ENCODE data around the gene UVRAG. TPM values are rescaled to one million over a fixed set of nuclear protein-coding genes. Genes with fewer than 3 reads are reported as not detected.

Gene UVRAG
- total RNA-seq, 3 donors from 2014 or later (not counting 1 experiment from before 2014, with no cell fraction given): 39.9 to 52.5 (median 41.4) TPM

GRCh38 chr11:75911459-75911858 lies 96.4 kb downstream of the UVRAG start:
- intact Hi-C loops (cut with micrococcal nuclease): no loop called here
- Mint-ChIP-seq H3K36me3 (peaks cover 18% of the 10 kb centered on the region), H3K9me3 (no peaks in the 10 kb centered on the region), H3K27me3 (ENCODE audit: low read depth in 2 of 2) (no peaks in the 10 kb centered on the region), H3K4me3 (no peak overlapping the region), H3K27ac (no peak overlapping the region), H3K4me1 (peaks cover 21 to 30% of the 10 kb centered on the region in 2 donors)
- no peak overlapping the region for H3K27ac ChIP-seq (ENCODE audit: low read length)
- 94% methylated on average over 10 of the region's 11 CpGs for WGBS (ENCODE audit: insufficient coverage)
- H3K27me3 ChIP-seq (ENCODE audit: control insufficient read depth, insufficient read depth, low read length): no peaks in the 10 kb centered on the region
- ATAC-seq (no peak), DNase-seq (no peak)
- TF ChIP-seq CTCF (IDR thresholded peaks at IDR 0.05): no peak
- peaks cover 18% of the 10 kb centered on the region for H3K36me3 ChIP-seq (ENCODE audit: control insufficient read depth, insufficient read depth, low read length)
- no peak overlapping the region for H3K4me3 ChIP-seq (ENCODE audit: low read length)
- H3K9me3 ChIP-seq (ENCODE audit: control insufficient read depth, insufficient read depth, low read length): no peaks in the 10 kb centered on the region
- H3K4me1 ChIP-seq (ENCODE audit: control insufficient read depth, insufficient read depth, low read length): no peaks in the 10 kb centered on the region

GRCh38 chr11:75913984-75914383 lies 99.0 kb downstream of the UVRAG start:
- DNase-seq (no peak), ATAC-seq (no peak)
- no peaks in the 10 kb centered on the region for H3K27me3 Mint-ChIP-seq (ENCODE audit: low read depth in 2 of 2)
- H3K4me1 Mint-ChIP-seq: peaks cover 15 to 30% of the 10 kb centered on the region in 2 donors
- no peaks in the 10 kb centered on the region for H3K4me1 ChIP-seq (ENCODE audit: control insufficient read depth, insufficient read depth, low read length)
- TF ChIP-seq CTCF (IDR thresholded peaks at IDR 0.05): no peak
- WGBS (ENCODE audit: insufficient coverage): no CpG with 5 or more reads among the region's 2 CpGs
- no peak overlapping the region for H3K4me3 Mint-ChIP-seq
- H3K9me3 Mint-ChIP-seq: no peaks in the 10 kb centered on the region
- H3K27ac ChIP-seq (ENCODE audit: low read length): no peak overlapping the region
- H3K4me3 ChIP-seq (ENCODE audit: low read length): no peak overlapping the region
- H3K36me3 Mint-ChIP-seq: peaks cover 18% of the 10 kb centered on the region
- peaks cover 18% of the 10 kb centered on the region for H3K36me3 ChIP-seq (ENCODE audit: control insufficient read depth, insufficient read depth, low read length)
- intact Hi-C loops (cut with micrococcal nuclease): no loop called here
- H3K27me3 ChIP-seq (ENCODE audit: control insufficient read depth, insufficient read depth, low read length): no peaks in the 10 kb centered on the region
- no peaks in the 10 kb centered on the region for H3K9me3 ChIP-seq (ENCODE audit: control insufficient read depth, insufficient read depth, low read length)
- no peak overlapping the region for H3K27ac Mint-ChIP-seq

GRCh38 chr11:75916882-75917281 lies 101.9 kb downstream of the UVRAG start:
- DNase-seq (no peak), ATAC-seq (no peak)
- no peaks in the 10 kb centered on the region for H3K9me3 ChIP-seq (ENCODE audit: control insufficient read depth, insufficient read depth, low read length)
- peaks cover 13 to 23% of the 10 kb centered on the region in 2 donors for H3K4me1 Mint-ChIP-seq
- peaks cover 18% of the 10 kb centered on the region for H3K36me3 ChIP-seq (ENCODE audit: control insufficient read depth, insufficient read depth, low read length)
- H3K4me1 ChIP-seq (ENCODE audit: control insufficient read depth, insufficient read depth, low read length): no peaks in the 10 kb centered on the region
- no peak overlapping the region for H3K27ac ChIP-seq (ENCODE audit: low read length)
- no peak for TF ChIP-seq CTCF (IDR thresholded peaks at IDR 0.05)
- peaks cover 17% of the 10 kb centered on the region for H3K36me3 Mint-ChIP-seq
- 89% methylated on average over 1 of the region's 1 CpG for WGBS (ENCODE audit: insufficient coverage)
- H3K4me3 ChIP-seq (ENCODE audit: low read length): no peak overlapping the region
- H3K27me3 Mint-ChIP-seq (ENCODE audit: low read depth in 2 of 2): no peaks in the 10 kb centered on the region
- no peak overlapping the region for H3K4me3 Mint-ChIP-seq
- H3K9me3 Mint-ChIP-seq: no peaks in the 10 kb centered on the region
- no peak overlapping the region for H3K27ac Mint-ChIP-seq
- intact Hi-C loops (cut with micrococcal nuclease): no loop called here
- H3K27me3 ChIP-seq (ENCODE audit: control insufficient read depth, insufficient read depth, low read length): no peaks in the 10 kb centered on the region

GRCh38 chr11:75918331-75918730 lies 103.3 kb downstream of the UVRAG start:
- no peaks in the 10 kb centered on the region for H3K27me3 ChIP-seq (ENCODE audit: control insufficient read depth, insufficient read depth, low read length)
- peak overlapping the region in 1 of 2 donors; percentile 26 for H3K27ac Mint-ChIP-seq
- peaks cover 13 to 18% of the 10 kb centered on the region in 2 donors for H3K4me1 Mint-ChIP-seq
- H3K27ac ChIP-seq (ENCODE audit: low read length): no peak overlapping the region
- TF ChIP-seq CTCF (IDR thresholded peaks at IDR 0.05): no peak
- intact Hi-C loops (cut with micrococcal nuclease): no loop called here
- H3K27me3 Mint-ChIP-seq (ENCODE audit: low read depth in 2 of 2): no peaks in the 10 kb centered on the region
- H3K36me3 ChIP-seq (ENCODE audit: control insufficient read depth, insufficient read depth, low read length): peaks cover 7% of the 10 kb centered on the region
- 100% methylated on average over 6 of the region's 7 CpGs for WGBS (ENCODE audit: insufficient coverage)
- ATAC-seq (no peak), DNase-seq (no peak)
- no peak overlapping the region for H3K4me3 Mint-ChIP-seq
- H3K36me3 Mint-ChIP-seq: peaks cover 2% of the 10 kb centered on the region
- H3K4me1 ChIP-seq (ENCODE audit: control insufficient read depth, insufficient read depth, low read length): no peaks in the 10 kb centered on the region
- H3K9me3 ChIP-seq (ENCODE audit: control insufficient read depth, insufficient read depth, low read length): no peaks in the 10 kb centered on the region
- no peaks in the 10 kb centered on the region for H3K9me3 Mint-ChIP-seq
- H3K4me3 ChIP-seq (ENCODE audit: low read length): no peak overlapping the region

Measured in natural killer cell (primary cell).